HepG2 (cell line): Measurements from ENCODE around the gene NEU1. TPM values are rescaled to one million over a fixed set of nuclear protein-coding genes. Genes with fewer than 3 reads are reported as not detected.

Source experiments
- CEBPZ ChIP-seq: IDR thresholded peaks from 2 replicates; pipeline ENCODE4 v1.6.1; 2012; ENCODE audit warnings: low read length, improper control_type of control experiment
- CHD2 ChIP-seq: IDR thresholded peaks from 2 replicates; pipeline ENCODE4 v1.6.1; 2011; ENCODE audit warnings: low read depth, low read length, improper control_type of control experiment
- CREB1 ChIP-seq, 2 experiments: fragments of 450-650 bp in 1 of 2; IDR thresholded peaks; 2 replicates each; pipeline ENCODE4 v1.6.1; 2016 to 2017; ENCODE audit warnings: control low read depth in 1 of 2, mild to moderate bottlenecking in 1 of 2, missing compliant biosample characterization in 1 of 2, missing genetic modification characterization in 1 of 2
- IRF2 ChIP-seq: IDR thresholded peaks from 2 replicates; pipeline ENCODE4 v1.6.1; 2018; ENCODE audit warnings: missing genetic modification reagents, missing compliant biosample characterization
- MEF2D ChIP-seq: sonication (generic); formaldehyde crosslinking; IDR thresholded peaks from 2 replicates; pipeline ENCODE4 v1.5.1; 2020; ENCODE audit warnings: mild to moderate bottlenecking, missing genetic modification reagents
- POLR2A ChIP-seq, 2 experiments: IDR thresholded peaks; 2 replicates each; pipeline ENCODE4 v1.6.1; 2011; ENCODE audit warnings: low read depth in 2 of 2, low read length in 2 of 2, mild to moderate bottlenecking in 1 of 2, moderate library complexity in 1 of 2; ENCODE audit not compliant: insufficient read depth in 1 of 2
- PRDM10 ChIP-seq: sonication (generic); formaldehyde crosslinking; IDR thresholded peaks from 2 replicates; pipeline ENCODE4 v1.4.0; 2020; ENCODE audit warnings: low read depth, missing genetic modification reagents
- PRMT3 ChIP-seq: sonication (generic); formaldehyde crosslinking; IDR thresholded peaks from 2 replicates; pipeline ENCODE4 v1.8.1; 2022; ENCODE audit warnings: low read depth, mild to moderate bottlenecking, moderate library complexity, missing genetic modification reagents, borderline replicate concordance
- STAG1 ChIP-seq: sonication (generic); formaldehyde crosslinking; IDR thresholded peaks from 2 replicates; pipeline ENCODE4 v1.4.0; 2020; ENCODE audit warnings: missing genetic modification reagents
- WIZ ChIP-seq: sonication (generic); formaldehyde crosslinking; IDR thresholded peaks from 2 replicates; pipeline ENCODE4 v1.5.1; 2020; ENCODE audit warnings: mild to moderate bottlenecking, missing genetic modification reagents
- ZNF205 ChIP-seq: IDR thresholded peaks from 2 replicates; pipeline ENCODE4 v1.6.1; 2018; ENCODE audit warnings: missing biosample characterization, missing genetic modification reagents
- ZNF234 ChIP-seq: sonication (generic); formaldehyde crosslinking; conservative IDR thresholded peaks from 2 replicates; pipeline ENCODE4 v1.5.1; 2020; ENCODE audit warnings: mild to moderate bottlenecking, missing genetic modification reagents
- ZNF275 ChIP-seq: sonication (generic); formaldehyde crosslinking; IDR thresholded peaks from 2 replicates; pipeline ENCODE4 v1.8.0; 2022; ENCODE audit warnings: missing genetic modification reagents, mild to moderate bottlenecking, inconsistent platforms, borderline replicate concordance
- ZNF343 ChIP-seq: sonication (generic); formaldehyde crosslinking; IDR thresholded peaks from 2 replicates; pipeline ENCODE4 v1.4.0; 2020; ENCODE audit warnings: mild to moderate bottlenecking, missing genetic modification reagents
- ZNF512B ChIP-seq: sonication (generic); formaldehyde crosslinking; IDR thresholded peaks from 2 replicates; pipeline ENCODE4 v1.5.1; 2020; ENCODE audit warnings: missing genetic modification reagents, mild to moderate bottlenecking, borderline replicate concordance
- polyA plus RNA-seq, 8 experiments: library from polyadenylated mRNA; depleted of rRNA in 3 of 8; stranded (reverse) in 7 of 8; unstranded in 1 of 8; fragments of >200 nt; fragmentation: Illumina TruSeq in 4 of 8; extraction: Trizol in 4 of 8; gene quantifications; 2 replicates each; pipeline versions ENCODE4 v1.2.1 to v1.2.3, GENCODE V29; 2011 to 2016; ENCODE audit warnings: low read depth in 4 of 8, missing spikeins in 1 of 8, mixed read lengths in 1 of 8; ENCODE audit not compliant: insufficient read depth in 1 of 8
- total RNA-seq, 5 experiments: library from RNA; depleted of rRNA; stranded (reverse); fragments of >200 nt; fragmentation: Illumina TruSeq; extraction: Trizol; gene quantifications; 2 replicates each; pipeline ENCODE4 v1.2.3, GENCODE V29; 2016; ENCODE audit warnings: low read depth in 1 of 5

The NEU1 gene
- total and polyA plus RNA-seq, 2 of the 13 experiments (the other 11 are each of a cell fraction or from before 2014, with no cell fraction given): 215 to 297 TPM

- TF ChIP-seq CEBPZ (no peak), IRF2 (no peak), ZNF234 (no peak), ZNF343 (no peak), CHD2 (no peak), ZNF205 (CRISPR knock-in tag) (no peak), ZNF512B (CRISPR knock-in tag) (0 out of 2 replicates have a peak, but pooled peaks have one; percentile 7), WIZ (CRISPR knock-in tag) (no peak), ZNF275 (CRISPR knock-in tag) (no peak), POLR2A (IDR thresholded peaks at IDR 0.05; ENCODE audit: insufficient read depth in 1 of 2, low read depth in 2 of 2, low read length in 2 of 2) (peak in 1 of 2 experiments; percentile 51; a peak in 3 of 4 replicates), PRMT3 (no peak), PRDM10 (CRISPR knock-in tag) (no peak), MEF2D (CRISPR knock-in tag) (no peak; the same call in none of the 2 replicates), CREB1 (IDR thresholded peaks at IDR 0.05) (no peak), CREB1 (CRISPR knock-in tag; IDR thresholded peaks at IDR 0.05) (no peak), STAG1 (CRISPR knock-in tag) (no peak)
Observed at GRCh38 chr6:31821301-31822035, 41.2 kb downstream of the NEU1 start (continued).
